HG03045 (cell line): ENCODE measurements around the gene CELSR2.

Experiments
- ATAC-seq: cut with Tn5 transposase; IDR thresholded peaks from one replicate; pipeline ENCODE4 v1.9.1; 2021; ENCODE audit warnings: mild to moderate bottlenecking, moderate library complexity; ENCODE audit not compliant: unreplicated experiment

Gene CELSR2

GRCh38 chr1:109225711-109226445 lies 23.5 kb upstream of the CELSR2 start:
- ATAC-seq, result no peak

GRCh38 chr1:109228167-109228566 lies 21.2 kb upstream of the CELSR2 start:
- ATAC-seq, result no peak

DNA sequence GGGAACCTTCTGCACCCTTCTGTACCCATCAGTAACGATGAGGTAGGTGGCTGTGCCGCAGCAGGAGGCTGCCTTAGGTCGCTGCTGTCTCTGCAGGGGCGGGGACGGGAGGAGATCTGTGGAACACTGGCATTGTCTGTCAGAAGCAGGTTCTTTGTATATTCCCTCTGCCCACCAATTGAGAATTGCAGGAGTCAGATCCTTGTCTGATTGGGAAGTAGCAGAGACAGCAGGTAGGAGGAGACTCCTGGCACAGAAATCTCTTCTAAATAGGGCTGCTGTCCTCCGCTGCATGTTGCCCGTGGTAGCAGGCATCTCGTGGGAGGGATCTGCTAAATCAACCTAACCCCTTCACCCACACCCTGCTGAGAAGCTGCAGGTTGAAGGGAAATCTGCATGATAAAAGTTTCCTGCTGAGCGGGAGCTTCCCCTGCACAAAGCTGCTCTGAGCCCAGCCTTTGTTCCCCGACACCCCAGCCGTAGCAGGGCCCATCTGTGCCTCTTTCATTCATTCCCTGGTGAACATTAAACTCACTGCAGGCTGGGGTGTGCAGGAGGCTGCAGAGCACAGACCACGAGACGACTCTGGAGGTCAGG lies 19.7 kb upstream of the CELSR2 start:
- no peak for ATAC-seq

DNA sequence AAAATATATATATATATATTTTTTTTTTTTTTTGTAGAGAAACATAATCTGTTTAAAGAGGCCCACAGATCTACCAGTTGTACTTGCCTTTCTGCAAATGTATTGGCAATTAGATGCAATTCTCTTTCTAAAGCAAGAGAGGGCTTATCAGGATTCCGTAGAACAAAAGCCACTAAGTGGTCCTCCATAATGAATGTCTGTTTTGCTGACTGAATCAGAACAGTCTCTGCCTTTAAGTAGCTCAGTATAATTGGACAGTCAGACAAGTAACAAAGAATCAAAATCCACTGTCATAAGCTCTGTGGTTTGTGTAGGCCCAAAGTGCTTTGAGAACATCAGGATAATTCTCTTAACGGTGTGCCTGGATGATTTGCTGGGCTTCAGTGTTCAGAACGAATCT lies 18.3 kb upstream of the CELSR2 start:
- ATAC-seq, result no peak

- no peak for ATAC-seq
Observed at GRCh38 chr1:109235137-109235536, 14.2 kb upstream of the CELSR2 start.

DNA sequence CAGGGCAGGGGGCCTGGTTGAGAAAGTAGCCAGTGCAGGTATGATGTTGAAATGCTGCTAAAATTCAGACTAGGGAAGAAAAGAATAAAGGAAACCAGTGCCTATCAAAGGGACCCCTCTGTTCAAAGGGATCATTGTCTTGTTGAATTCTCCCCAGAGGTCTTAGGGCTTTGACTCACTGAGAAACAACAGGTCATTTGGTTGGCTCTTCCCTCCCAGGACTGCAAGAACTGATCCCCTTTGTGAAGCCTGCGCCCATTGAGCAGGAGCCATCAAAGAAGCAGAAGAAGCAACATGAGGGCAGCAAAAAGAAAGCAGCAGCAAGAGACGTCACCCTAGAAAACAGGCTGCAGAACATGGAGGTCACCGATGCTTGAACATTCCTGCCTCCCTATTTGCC lies 11.8 kb upstream of the CELSR2 start:
- ATAC-seq, result no peak

DNA sequence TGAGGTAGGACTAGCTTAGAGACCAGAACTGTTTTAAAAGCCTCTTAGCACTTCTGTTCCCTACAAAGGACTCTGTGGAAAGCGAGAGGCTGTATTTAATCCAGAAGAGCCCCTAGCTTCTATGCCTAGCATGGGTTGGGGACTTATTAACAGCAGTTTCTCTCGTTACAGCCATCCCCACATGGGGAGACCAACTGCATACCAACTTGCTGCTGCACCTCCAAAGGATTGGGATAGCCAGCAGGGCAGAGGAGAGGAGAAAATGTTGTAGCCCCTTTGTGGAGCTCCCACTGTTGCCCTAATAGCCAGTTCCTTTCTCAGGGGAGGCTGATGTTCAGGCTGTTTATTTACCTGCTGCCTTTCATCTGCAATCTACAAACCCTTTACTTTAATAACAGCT lies 11.0 kb upstream of the CELSR2 start:
- ATAC-seq, result no peak

GRCh38 chr1:109239047-109239408 lies 10.3 kb upstream of the CELSR2 start:
- ATAC-seq, result no peak

DNA sequence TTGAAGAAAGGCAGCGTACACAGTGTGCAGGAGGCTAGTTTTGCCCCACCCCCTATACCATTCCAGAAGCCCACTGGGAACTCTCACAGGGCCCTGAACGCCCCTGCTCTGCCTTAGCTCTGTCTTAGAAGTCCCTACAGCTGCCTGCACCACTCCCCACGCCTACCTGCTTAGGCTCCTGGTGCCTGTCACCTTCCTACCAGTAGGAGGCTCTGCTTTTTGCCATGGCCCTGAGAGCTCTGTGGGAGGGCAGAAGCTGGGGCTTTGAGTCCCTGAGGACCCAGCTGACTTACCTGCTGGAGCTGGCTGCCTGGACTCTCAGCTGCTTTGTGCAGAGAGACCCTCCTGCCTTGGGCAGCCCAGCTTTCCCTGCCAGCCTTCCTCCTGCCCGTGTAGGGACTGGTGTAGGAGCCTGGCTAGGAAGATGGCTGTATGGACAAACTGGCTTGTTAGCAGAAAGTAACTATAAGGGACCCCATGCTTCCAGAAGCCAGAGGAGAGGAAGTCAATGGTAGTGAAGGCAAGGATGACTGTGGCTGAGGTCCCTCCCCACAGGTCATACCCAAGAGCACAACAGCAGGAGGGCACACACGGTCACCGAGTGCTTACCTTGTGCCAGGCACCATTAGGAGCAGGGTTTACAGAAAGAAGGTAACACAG lies 9.8 kb upstream of the CELSR2 start:
- ATAC-seq, result peak; percentile 54

GRCh38 chr1:109240158-109241152 lies 8.9 kb upstream of the CELSR2 start:
- no peak for ATAC-seq

DNA sequence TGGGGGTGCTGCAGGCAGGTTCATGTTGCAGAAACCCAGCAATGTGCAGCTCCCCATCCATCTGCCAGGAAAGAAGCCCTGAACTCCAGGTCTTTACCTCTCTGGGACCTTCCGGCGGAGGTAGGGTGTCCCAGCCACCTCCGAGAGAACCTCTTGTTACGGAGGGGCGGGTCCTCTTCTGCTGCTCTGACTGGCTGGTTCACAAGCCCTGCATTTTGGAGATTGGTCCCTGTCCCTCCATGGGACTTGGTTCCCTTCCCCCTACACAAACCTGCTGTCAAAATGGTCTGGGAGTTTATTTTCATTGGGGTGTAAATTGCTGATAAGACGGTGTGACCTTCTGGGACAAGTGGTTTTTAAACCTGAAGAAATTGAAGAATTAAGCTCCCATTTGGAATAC lies 8.0 kb upstream of the CELSR2 start:
- ATAC-seq, result no peak

GRCh38 chr1:109241841-109242345 lies 7.4 kb upstream of the CELSR2 start:
- no peak for ATAC-seq

- ATAC-seq, result no peak
Observed at GRCh38 chr1:109242387-109242786, 7.0 kb upstream of the CELSR2 start.

- ATAC-seq, result no peak
Observed at GRCh38 chr1:109243221-109243620, 6.1 kb upstream of the CELSR2 start.

GRCh38 chr1:109243860-109244552 lies 5.3 kb upstream of the CELSR2 start:
- no peak for ATAC-seq

DNA sequence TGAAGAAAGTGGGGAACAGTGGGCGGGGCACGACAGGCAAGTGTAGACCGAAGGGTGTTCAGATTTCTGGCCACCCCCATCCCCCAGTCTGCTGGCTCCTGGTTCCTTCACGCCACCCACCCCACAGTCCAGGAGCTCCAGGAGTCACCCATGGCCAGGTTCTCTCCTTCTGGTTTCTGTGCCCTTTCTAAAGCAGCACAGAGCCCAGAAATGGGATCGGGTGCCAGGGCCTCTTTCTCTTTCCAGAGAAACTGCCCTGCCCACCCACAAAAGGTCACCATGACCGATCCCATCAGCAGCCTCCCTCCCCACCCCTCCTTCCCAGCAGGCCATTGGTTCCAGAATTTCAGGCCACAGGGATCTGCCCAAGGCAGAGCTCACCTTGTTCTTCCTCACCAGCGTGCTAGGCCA lies 3.2 kb upstream of the CELSR2 start:
- ATAC-seq, result no peak

GRCh38 chr1:109247401-109248365 lies 1.7 kb upstream of the CELSR2 start:
- no peak for ATAC-seq

DNA sequence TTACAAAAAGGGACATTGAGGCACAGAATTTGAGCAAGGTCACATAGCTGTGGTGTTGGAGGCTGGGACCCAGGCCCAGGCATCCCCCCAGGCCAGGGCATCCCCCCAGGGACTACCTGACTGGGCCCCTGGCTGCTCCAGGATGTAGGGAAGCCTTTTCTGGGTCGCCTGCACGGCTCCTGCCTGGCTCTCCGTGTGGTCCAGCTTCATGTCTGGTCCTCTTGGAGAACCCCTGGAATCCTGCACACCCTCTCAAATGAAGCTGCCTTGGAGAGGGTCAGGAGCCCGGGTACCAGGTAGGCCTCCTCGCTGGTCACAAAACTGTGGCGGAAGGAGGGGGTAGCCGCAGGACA lies 919 bp upstream of the CELSR2 start:
- no peak for ATAC-seq

DNA sequence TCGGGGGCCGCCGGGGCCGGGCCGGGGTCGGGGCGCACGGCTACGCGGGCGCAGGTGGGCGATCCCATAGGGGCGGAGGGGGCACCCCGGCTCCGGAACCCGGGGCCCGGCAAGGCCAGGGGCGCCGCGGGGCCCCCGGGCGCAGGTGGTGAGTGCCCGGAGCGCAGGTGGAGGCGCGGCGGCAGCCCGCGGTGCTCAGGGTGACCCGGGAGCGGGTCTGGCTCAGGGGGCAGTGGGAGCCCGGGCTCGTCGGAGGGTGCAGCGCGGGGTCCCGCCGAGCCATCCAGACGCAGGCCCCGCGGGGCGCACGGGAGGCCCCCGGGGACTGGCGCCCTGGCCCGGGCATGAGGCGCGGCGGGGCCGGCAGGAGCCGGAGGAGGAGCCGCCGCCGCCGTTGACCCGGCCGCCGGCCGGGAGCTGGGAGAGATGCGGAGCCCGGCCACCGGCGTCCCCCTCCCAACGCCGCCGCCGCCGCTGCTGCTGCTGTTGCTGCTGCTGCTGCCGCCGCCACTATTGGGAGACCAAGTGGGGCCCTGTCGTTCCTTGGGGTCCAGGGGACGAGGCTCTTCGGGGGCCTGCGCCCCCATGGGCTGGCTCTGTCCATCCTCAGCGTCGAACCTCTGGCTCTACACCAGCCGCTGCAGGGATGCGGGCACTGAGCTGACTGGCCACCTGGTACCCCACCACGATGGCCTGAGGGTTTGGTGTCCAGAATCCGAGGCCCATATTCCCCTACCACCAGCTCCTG lies 489 bp downstream of the CELSR2 start:
- peak; percentile 41 for ATAC-seq
